ENCODE data around the gene MRPL18. TPM values are rescaled to one million over a fixed set of nuclear protein-coding genes. Genes with fewer than 3 reads are reported as not detected.

The MRPL18 gene
- total RNA-seq, 4 donors from 2014 or later, result 53.9 to 79.2 (median 55.9) TPM

GRCh38 chr6:159806021-159806458 is 15.8 kb downstream of the MRPL18 start:
- no peak for DNase-seq (ENCODE audit: low spot score in 2 of 2)
- no peaks in the 10 kb centered on the region for H3K9me3 ChIP-seq
- peaks cover 3% of the 10 kb centered on the region for H3K4me1 ChIP-seq
- H3K27me3 ChIP-seq, result no peaks in the 10 kb centered on the region
- H3K27ac ChIP-seq, result no peak overlapping the region
- 89% methylated on average over 9 of the region's 9 CpGs for WGBS
- no peaks in the 10 kb centered on the region for H3K36me3 ChIP-seq
- no peak for TF ChIP-seq CTCF (IDR thresholded peaks at IDR 0.05)
- no peak for TF ChIP-seq EP300 (IDR thresholded peaks at IDR 0.05)
- TF ChIP-seq POLR2AphosphoS5 (IDR thresholded peaks at IDR 0.05), result no peak
- no peak for TF ChIP-seq POLR2A (IDR thresholded peaks at IDR 0.05)
- no peak overlapping the region for H3K4me3 ChIP-seq

GRCh38 chr6:159807150-159807858 is 17.0 kb downstream of the MRPL18 start:
- no peak for DNase-seq (ENCODE audit: low spot score in 2 of 2)
- no peak overlapping the region for H3K4me3 ChIP-seq
- TF ChIP-seq EP300 (IDR thresholded peaks at IDR 0.05), result no peak
- TF ChIP-seq CTCF (IDR thresholded peaks at IDR 0.05), result no peak
- TF ChIP-seq POLR2AphosphoS5 (IDR thresholded peaks at IDR 0.05), result no peak
- TF ChIP-seq POLR2A (IDR thresholded peaks at IDR 0.05), result no peak
- 79% methylated on average over 5 of the region's 5 CpGs for WGBS
- H3K36me3 ChIP-seq, result no peaks in the 10 kb centered on the region
- H3K4me1 ChIP-seq, result peaks cover 3% of the 10 kb centered on the region
- H3K9me3 ChIP-seq, result no peaks in the 10 kb centered on the region
- no peak overlapping the region for H3K27ac ChIP-seq
- no peaks in the 10 kb centered on the region for H3K27me3 ChIP-seq

GRCh38 chr6:159808647-159809046 is 18.4 kb downstream of the MRPL18 start:
- 85% methylated on average over 6 of the region's 6 CpGs for WGBS
- DNase-seq (ENCODE audit: low spot score in 2 of 2), result no peak
- Histone ChIP-seq H3K4me3 (no peak overlapping the region), H3K27ac (no peak overlapping the region), H3K9me3 (no peaks in the 10 kb centered on the region), H3K36me3 (no peaks in the 10 kb centered on the region), H3K4me1 (peaks cover 3% of the 10 kb centered on the region), H3K27me3 (no peaks in the 10 kb centered on the region)
- no peak for TF ChIP-seq POLR2AphosphoS5 (IDR thresholded peaks at IDR 0.05)
- TF ChIP-seq EP300 (IDR thresholded peaks at IDR 0.05), result no peak
- no peak for TF ChIP-seq POLR2A (IDR thresholded peaks at IDR 0.05)
- no peak for TF ChIP-seq CTCF (IDR thresholded peaks at IDR 0.05)

- H3K36me3 ChIP-seq, result no peaks in the 10 kb centered on the region
- DNase-seq (ENCODE audit: low spot score in 2 of 2), result no peak
- no peaks in the 10 kb centered on the region for H3K27me3 ChIP-seq
- no peak for TF ChIP-seq EP300 (IDR thresholded peaks at IDR 0.05)
- TF ChIP-seq POLR2AphosphoS5 (IDR thresholded peaks at IDR 0.05), result no peak
- TF ChIP-seq CTCF (IDR thresholded peaks at IDR 0.05), result no peak
- no peak for TF ChIP-seq POLR2A (IDR thresholded peaks at IDR 0.05)
- peaks cover 3% of the 10 kb centered on the region for H3K4me1 ChIP-seq
- H3K27ac ChIP-seq, result no peak overlapping the region
- H3K9me3 ChIP-seq, result no peaks in the 10 kb centered on the region
- 93% methylated on average over 4 of the region's 4 CpGs for WGBS
- no peak overlapping the region for H3K4me3 ChIP-seq
These were observed 18.9 kb downstream of the MRPL18 start for GRCh38 chr6:159809149-159809548.

GRCh38 chr6:159813781-159814180 is 23.5 kb downstream of the MRPL18 start:
- 88% methylated on average over 9 of the region's 9 CpGs for WGBS

More at GRCh38 chr6:159813781-159814180, 23.5 kb downstream of the MRPL18 start:
- TF ChIP-seq POLR2A (IDR thresholded peaks at IDR 0.05) (no peak), POLR2AphosphoS5 (IDR thresholded peaks at IDR 0.05) (no peak), EP300 (IDR thresholded peaks at IDR 0.05) (no peak), CTCF (IDR thresholded peaks at IDR 0.05) (no peak)
- DNase-seq (ENCODE audit: low spot score in 2 of 2), result peak in 1 of 2 donors; percentile 50
- H3K36me3 ChIP-seq, result no peaks in the 10 kb centered on the region
- no peaks in the 10 kb centered on the region for H3K27me3 ChIP-seq
- no peaks in the 10 kb centered on the region for H3K4me1 ChIP-seq
- H3K4me3 ChIP-seq, result no peak overlapping the region
- no peaks in the 10 kb centered on the region for H3K9me3 ChIP-seq
- no peak overlapping the region for H3K27ac ChIP-seq
